ENCODE results near the gene EPO. TPM values are rescaled to one million over a fixed set of nuclear protein-coding genes. Genes with fewer than 3 reads are reported as not detected.

Gene EPO
- total RNA-seq, result under 1 TPM in 1 of 2 experiments, not detected in 1; 0.15 TPM

DNA sequence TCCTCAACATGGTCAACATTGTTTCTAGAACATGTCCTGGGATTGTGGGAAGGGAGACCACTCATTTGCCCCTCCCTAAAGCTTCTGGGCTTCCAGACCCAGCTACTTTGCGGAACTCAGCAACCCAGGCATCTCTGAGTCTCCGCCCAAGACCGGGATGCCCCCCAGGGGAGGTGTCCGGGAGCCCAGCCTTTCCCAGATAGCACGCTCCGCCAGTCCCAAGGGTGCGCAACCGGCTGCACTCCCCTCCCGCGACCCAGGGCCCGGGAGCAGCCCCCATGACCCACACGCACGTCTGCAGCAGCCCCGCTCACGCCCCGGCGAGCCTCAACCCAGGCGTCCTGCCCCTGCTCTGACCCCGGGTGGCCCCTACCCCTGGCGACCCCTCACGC, at the start of gene EPO:
Gene EPO, plus strand, starts transcription at position 190 of the 392 bp plus-strand sequence. CDS start 513 bp downstream, outside the sequence.
- ChIA-PET CTCF (interaction anchor here (2.0 kb wide), 1 partner anchor 14 kb away, joined by 5 read pairs; the partner anchor contains the start of gene POP7), POLR2A (interaction anchor here (0.5 kb wide), 1 partner anchor 190 kb away, joined by 6 read pairs; no protein-coding TSS in a partner anchor)

DNA sequence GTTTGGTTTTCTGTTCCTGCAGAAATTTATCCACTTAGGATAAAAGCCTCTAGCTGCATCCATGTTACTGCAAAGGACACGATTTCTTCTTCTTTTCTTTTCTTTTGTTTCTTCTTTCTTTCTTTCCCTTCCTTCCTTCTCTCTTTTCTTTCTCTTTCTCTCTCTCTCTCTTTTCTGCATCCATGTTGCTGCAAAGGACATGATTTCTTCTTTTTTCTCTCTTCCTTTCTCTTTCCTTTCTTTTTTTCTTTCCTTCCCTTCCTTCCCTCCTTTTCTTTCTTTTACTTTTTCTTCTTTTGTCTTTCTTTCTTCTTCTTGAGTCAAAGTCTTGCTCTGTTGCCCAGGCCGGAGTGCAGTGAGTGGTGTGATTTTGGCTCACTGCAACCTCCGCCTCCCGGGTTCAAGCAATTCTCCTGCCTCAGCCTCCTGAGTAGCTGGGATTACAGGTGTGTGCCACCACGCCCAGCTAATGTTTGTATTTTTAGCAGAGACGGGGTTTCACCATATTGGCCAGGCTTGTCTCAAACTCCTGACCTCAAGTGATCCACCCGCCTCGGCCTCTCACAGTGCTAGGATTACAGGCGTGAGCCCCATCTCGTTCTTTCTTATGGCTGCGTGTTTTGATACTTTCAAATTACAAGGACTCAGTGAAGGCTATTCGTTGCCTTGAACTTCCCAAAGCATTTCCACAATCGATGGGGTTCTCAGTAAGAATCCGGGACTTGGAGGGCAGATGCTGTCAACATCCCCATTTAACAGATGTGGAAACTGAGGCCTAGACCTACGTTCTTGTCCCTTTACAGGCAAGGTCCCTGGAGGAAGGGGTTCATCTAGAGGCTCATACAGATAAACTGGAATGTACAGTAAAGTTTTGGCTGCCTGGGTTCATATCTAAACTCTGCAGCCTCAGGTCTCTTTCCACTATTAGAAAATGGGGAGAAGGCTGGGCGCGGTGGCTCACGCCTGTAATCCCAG, 48.6 kb upstream of the EPO start:
- ChIA-PET CTCF (no interaction called here), POLR2A (interaction anchor here (0.7 kb wide), 1 partner anchor 280 kb away, joined by 14 read pairs; no protein-coding TSS in a partner anchor)

DNA sequence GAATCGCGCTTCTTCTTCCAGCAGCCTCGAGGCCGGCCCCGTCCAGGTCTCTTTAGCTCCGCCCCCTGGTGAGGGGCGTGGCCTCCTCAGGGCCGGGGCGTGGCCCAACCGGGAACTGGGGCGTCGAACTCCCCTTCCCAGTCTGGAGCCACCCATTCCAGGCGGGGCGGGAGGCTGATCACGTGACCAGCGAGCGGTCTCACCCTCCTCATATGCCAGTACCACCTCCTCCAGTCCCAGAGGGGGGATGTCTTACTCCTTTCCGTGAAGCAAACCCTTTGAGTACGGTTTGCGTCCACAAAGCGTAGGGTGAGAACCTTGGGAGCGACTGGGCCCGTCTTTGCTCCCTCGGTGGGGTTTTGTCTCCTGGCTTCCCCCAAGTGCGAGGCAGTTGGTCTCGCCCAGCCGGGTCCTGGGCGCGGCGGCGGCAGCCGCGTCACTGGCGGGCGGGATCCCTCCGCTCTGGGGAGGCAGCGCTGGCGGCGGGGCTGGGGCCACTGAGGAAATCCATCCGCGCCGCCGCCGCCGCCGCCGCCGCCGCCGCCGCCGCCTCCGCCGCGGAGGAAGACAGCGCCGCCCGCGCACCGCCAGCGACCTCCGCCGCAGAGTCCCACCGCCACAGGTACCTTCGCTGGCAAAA, 46.8 kb upstream of the EPO start, which contains the start of gene GNB2:
Gene GNB2, plus strand, starts transcription at position 439 of the 640 bp plus-strand sequence. CDS start 2,526 bp downstream, outside the sequence.
- ChIA-PET POLR2A (interaction anchor here (0.6 to 0.9 kb wide), 5 partner anchors 32 to 571 kb away, joined by 3 to 6 read pairs (median 3); partner anchors contain the start of genes FBXO24 and MOSPD3), CTCF (interaction anchor here (0.6 to 1.5 kb wide), 4 partner anchors 18 to 87 kb away, joined by 3 to 7 read pairs (median 5); partner anchors contain the start of genes FBXO24 and LRCH4)

DNA sequence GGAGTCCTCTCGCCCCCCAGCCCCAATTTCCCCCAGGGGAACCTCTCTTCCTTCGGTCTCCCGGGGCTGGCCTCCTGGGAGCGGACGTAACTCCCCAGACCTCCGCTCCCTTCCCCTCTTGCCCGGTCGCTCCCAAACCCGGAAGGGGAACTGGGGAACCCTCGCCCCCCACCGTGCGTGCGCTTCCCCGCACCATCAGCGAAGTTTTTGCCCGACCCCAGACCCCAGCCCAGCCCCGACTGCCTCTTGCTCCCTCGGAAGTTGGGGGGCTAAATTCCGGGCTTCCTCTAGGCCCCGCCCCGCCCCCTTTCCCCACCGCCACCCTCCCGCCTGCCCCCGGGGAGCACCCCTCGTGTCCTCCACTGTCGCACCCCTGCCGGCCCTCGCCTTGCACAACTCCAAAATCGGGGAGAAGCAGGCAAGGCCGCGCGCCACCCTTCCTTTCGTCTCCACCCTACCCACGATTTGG, 46.3 kb upstream of the EPO start:
- POLR2A ChIA-PET, result interaction anchor here (0.7 kb wide), 1 partner anchor 497 kb away, joined by 3 read pairs; the partner anchor contains the start of gene GPC2
- CTCF ChIA-PET, result interaction anchor here (1.1 to 9.2 kb wide), 3 partner anchors 17 to 41 kb away, joined by 3 to 68 read pairs (median 5); partner anchors contain the start of gene POP7

- CTCF ChIA-PET, result interaction anchor here (0.6 to 9.2 kb wide), 6 partner anchors 17 to 1333 kb away, joined by 3 to 68 read pairs (median 4); partner anchors contain the start of genes FBXO24, LRCH4 and POP7
- POLR2A ChIA-PET, result interaction anchor here (0.7 to 1.3 kb wide), 3 partner anchors 31 to 497 kb away, joined by 3 to 6 read pairs (median 3); partner anchors contain the start of genes GPC2 and POP7
These were observed 45.7 kb upstream of the EPO start for GRCh38 chr7:100674411-100675104.

- CTCF ChIA-PET, result interaction anchor here (0.6 to 9.2 kb wide), 6 partner anchors 16 to 1334 kb away, joined by 3 to 68 read pairs (median 4); partner anchors contain the start of genes FBXO24, LRCH4 and POP7
- POLR2A ChIA-PET, result interaction anchor here (0.6 to 1.3 kb wide), 3 partner anchors 30 to 154 kb away, joined by 3 to 6 read pairs (median 4); partner anchors contain the start of gene POP7
These were observed 45.2 kb upstream of the EPO start for GRCh38 chr7:100675105-100675451.

DNA sequence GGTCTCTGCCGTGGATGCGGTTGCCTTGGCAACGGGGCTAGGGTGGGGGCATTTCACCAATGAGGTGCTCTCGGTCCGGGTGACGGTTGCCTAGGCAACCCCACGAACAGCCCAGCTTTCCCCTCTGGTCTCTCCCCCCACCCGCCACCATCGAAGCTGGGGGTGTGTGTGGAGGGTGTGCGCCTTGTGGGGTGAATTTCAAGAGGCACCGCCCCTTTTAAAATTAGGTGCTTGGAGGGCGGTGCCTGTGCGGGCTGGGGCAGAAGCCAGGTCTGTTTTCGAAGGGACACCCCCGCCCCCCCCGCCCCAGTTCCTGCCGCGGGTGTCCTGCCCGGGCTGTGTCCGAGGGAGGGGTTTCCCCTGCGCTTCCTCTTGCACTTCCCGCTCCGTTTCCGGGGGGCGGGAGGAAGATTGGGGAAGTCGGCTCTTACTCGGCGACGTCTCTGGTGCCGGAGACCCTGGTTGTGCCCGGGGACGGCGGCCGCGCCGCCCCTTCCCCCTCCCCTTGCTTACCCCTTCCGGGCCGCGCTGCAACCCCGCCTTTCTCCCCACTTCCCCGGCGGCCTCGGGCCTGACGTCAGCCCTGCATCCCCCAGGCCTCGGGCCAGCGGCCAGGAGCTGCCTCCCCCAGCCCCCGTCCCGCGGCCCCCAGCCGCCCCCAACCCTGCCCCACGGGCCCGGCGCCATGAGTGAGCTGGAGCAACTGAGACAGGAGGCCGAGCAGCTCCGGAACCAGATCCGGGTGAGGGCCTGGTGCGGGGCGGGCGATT, 44.5 kb upstream of the EPO start:
- ChIA-PET CTCF (interaction anchor here (1.5 to 9.2 kb wide), 2 partner anchors 16 to 177 kb away, joined by 3 to 68 read pairs; partner anchors contain the start of gene SLC12A9), POLR2A (interaction anchor here (0.6 to 1.3 kb wide), 4 partner anchors 30 to 153 kb away, joined by 3 to 6 read pairs (median 4); partner anchors contain the start of genes FBXO24 and POP7)

- POLR2A ChIA-PET, result interaction anchor here (1.0 to 1.1 kb wide), 2 partner anchors 29 to 90 kb away, joined by 3 to 5 read pairs; partner anchors contain the start of gene FBXO24
- CTCF ChIA-PET, result interaction anchor here (1.1 to 9.2 kb wide), 3 partner anchors 9 to 176 kb away, joined by 3 to 68 read pairs (median 3); partner anchors contain the start of gene SLC12A9
These were observed 43.6 kb upstream of the EPO start for GRCh38 chr7:100676501-100677306.

- ChIA-PET CTCF (interaction anchor here (0.5 to 9.2 kb wide), 5 partner anchors 8 to 219 kb away, joined by 3 to 68 read pairs (median 3); partner anchors contain the start of genes MOSPD3 and SLC12A9), POLR2A (interaction anchor here (0.7 kb wide), 1 partner anchor 136 kb away, joined by 3 read pairs; no protein-coding TSS in a partner anchor)
These were observed 42.7 kb upstream of the EPO start for GRCh38 chr7:100677308-100678267.

GRCh38 chr7:100678291-100678984, 41.8 kb upstream of the EPO start:
- POLR2A ChIA-PET, result no interaction called here
- CTCF ChIA-PET, result interaction anchor here (0.5 to 9.2 kb wide), 4 partner anchors 13 to 220 kb away, joined by 3 to 68 read pairs (median 14); partner anchors contain the start of gene MOSPD3

DNA sequence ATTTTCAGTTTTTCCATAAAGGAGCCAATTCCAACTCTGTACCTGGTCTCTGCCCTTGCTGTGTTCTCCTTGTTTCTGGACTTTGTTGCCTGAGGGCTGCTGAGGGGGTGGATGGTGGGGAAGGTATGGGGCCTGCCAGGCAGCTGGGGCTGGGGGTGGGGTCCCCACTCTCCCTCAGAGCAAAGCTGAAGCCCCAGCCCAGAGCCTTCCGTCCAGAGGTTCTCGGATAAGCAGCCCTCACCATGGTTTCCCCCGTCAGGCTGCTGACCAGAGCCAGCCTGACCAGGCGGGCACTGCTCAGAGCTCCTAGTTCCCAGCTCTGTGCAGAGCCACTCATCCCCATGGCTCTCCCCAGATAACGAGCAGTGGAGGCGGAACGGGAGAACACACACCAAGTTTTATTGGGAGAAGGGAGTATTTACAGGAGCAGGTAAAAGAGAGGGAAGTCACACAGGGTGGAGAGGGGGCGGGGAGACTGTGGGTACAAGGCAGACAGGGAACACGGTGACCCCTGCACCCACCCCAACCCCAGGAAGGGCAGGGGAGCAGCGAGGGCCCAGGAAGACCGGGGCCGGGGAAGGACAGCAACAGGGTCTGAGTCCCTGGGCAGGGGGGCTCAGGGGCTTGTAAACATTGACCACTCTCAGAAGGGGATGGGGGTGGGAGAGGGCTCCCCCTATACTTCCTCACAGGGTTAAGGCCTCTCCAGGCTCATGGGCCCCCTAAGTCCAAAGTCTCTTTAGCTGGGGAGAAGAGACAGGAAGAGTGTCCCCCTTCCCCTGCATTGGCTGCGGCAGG, 40.9 kb upstream of the EPO start:
- CTCF ChIA-PET, result interaction anchor here (2.4 to 9.2 kb wide), 3 partner anchors 12 to 66 kb away, joined by 7 to 68 read pairs (median 21); partner anchors contain the start of gene MOSPD3
- POLR2A ChIA-PET, result no interaction called here

- POLR2A ChIA-PET, result interaction anchor here (0.6 to 0.9 kb wide), 2 partner anchors 26 to 69 kb away, joined by 3 to 12 read pairs; partner anchors contain the start of gene POP7
- CTCF ChIA-PET, result interaction anchor here (2.4 to 9.2 kb wide), 3 partner anchors 11 to 67 kb away, joined by 7 to 68 read pairs (median 21); partner anchors contain the start of gene MOSPD3
These were observed 40.2 kb upstream of the EPO start for GRCh38 chr7:100679927-100680575.
